Kidney (tissue), 22 donors: ENCODE results near the gene SYNE3. TPM values are rescaled to one million over a fixed set of nuclear protein-coding genes. Genes with fewer than 3 reads are reported as not detected.

Experiments used
- DNase-seq, 5 donors: peaks; one replicate each; pipeline ENCODE4 v3.0.0-alpha.2; 2013 to 2020
- FAIRE-seq: peaks from 2 replicates; lab custom pipeline; 2012; peaks lifted over from hg19 to GRCh38; lab: Jason Lieb, UNC
- H3K27ac ChIP-seq, 2 donors: one replicate each; pipeline ENCODE4 v1.7.0; 2013; ENCODE audit warnings: low read depth in 2 of 2, low read length in 2 of 2, inconsistent platforms in 1 of 2
- H3K27me3 ChIP-seq: one replicate; pipeline ENCODE4 v1.7.1; 2013; ENCODE audit warnings: low read length, inconsistent platforms; ENCODE audit not compliant: control insufficient read depth, insufficient read depth
- H3K36me3 ChIP-seq, 3 donors: one replicate each; pipeline versions ENCODE4 v1.7.0 to v1.7.1; 2013; ENCODE audit warnings: low read length in 3 of 3, control low read depth in 1 of 3, inconsistent platforms in 1 of 3; ENCODE audit not compliant: insufficient read depth in 3 of 3, control insufficient read depth in 2 of 3
- H3K4me1 ChIP-seq, 3 donors: one replicate each; pipeline versions ENCODE4 v1.7.0 to v1.7.1; 2013; ENCODE audit warnings: low read length in 3 of 3, inconsistent platforms in 1 of 3, low read depth in 1 of 3; ENCODE audit not compliant: control insufficient read depth in 2 of 3, insufficient read depth in 2 of 3
- H3K4me3 ChIP-seq, 3 donors: one replicate each; pipeline versions ENCODE4 v1.7.0 to v1.8.1; 2013; ENCODE audit warnings: low read length in 3 of 3, control low read depth in 1 of 3, inconsistent platforms in 1 of 3
- H3K9ac ChIP-seq, 3 donors: one replicate each; pipeline versions ENCODE4 v1.7.0 to v1.7.1; 2013; ENCODE audit warnings: low read length in 3 of 3, control low read depth in 1 of 3, inconsistent platforms in 1 of 3
- H3K9me3 ChIP-seq, 3 donors: one replicate each; pipeline versions ENCODE4 v1.7.0 to v1.7.1; 2013; ENCODE audit warnings: low read length in 3 of 3, control low read depth in 1 of 3, inconsistent platforms in 1 of 3; ENCODE audit not compliant: control insufficient read depth in 2 of 3, insufficient read depth in 1 of 3
- CTCF ChIP-seq: IDR thresholded peaks from 3 replicates; pipeline ENCODE4 v1.5.1; 2012; ENCODE audit warnings: mild to moderate bottlenecking, moderate library complexity, borderline replicate concordance; ENCODE audit not compliant: insufficient read depth; ENCODE audit errors: extremely low read depth
- intact Hi-C: fragments of 100-400 bp; cut with DNase I; formaldehyde crosslinking; loops from one replicate; pipeline ENCODE4 v1.11.1; 2022
- long read RNA-seq, 10 donors: library from polyadenylated mRNA in 1 of 10; unstranded in 1 of 10; transcript quantifications; one replicate each; pipeline ENCODE4 v2.0.0 and lab custom pipeline, GENCODE V29; 2021 to 2026
- polyA plus RNA-seq: library from polyadenylated mRNA; stranded (reverse); fragments of 350-450 nt; fragmentation: Illumina TruSeq; extraction: RNeasy Lipid Tissue Mini Kit (QIAGEN cat#74804); gene quantifications from one replicate; pipeline ENCODE4 v1.2.3, GENCODE V29; 2014; ENCODE audit warnings: low read depth, low replicate concordance; ENCODE audit not compliant: insufficient read depth
- total RNA-seq: library from RNA; stranded (reverse); fragmentation: NEBNext Ultra II Directional; extraction: Animal tissue kit (Norgen Biotek cat#: 25700); gene quantifications from one replicate; pipeline ENCODE4 v1.2.1, GENCODE V29; 2021
- donor health status: control.
- donor health status: control.
- donor health status: control.
- donor health status: control.
- donor health status: control.
- donor health status: DM: yes; HTN: yes; CAD: no.
- donor health status: Normal renal cell carcinoma (clear cell type).

The SYNE3 gene
- total RNA-seq (18.5 TPM), polyA plus RNA-seq (0.54 TPM)
- long read RNA-seq, donor 1, result 0 reads
- long read RNA-seq, donor 2, result 0 reads
- long read RNA-seq, donor 3, result 0 reads
- long read RNA-seq, donor 4, result 0 reads
- long read RNA-seq, donor 5, result 0 reads
- long read RNA-seq, donor 6, result 0 reads
- long read RNA-seq, donor 7, partial matches to known transcripts, result 1 of 3 reads
- long read RNA-seq, donor 7, other reads (novel, unspliced or antisense), result 2 of 3 reads
- long read RNA-seq, donor 8, result 0 reads
- long read RNA-seq, donor 9, result 0 reads
- long read RNA-seq, donor 10, result 0 reads

GRCh38 chr14:95516554-95517181, at the start of gene SYNE3:
Gene SYNE3, minus strand, starts transcription at chr14:95516650. Its CDS starts 40,829 bp downstream, at chr14:95475821.
- Histone ChIP-seq H3K36me3 (no peaks in the 10 kb centered on the region), H3K27ac (peak within 1 kb of the TSS; percentile 32 to 54), H3K4me3 (peak within 1 kb of the TSS; percentile 24 to 73 (median 71)), H3K9me3 (no peaks in the 10 kb centered on the region), H3K9ac (peak within 1 kb of the TSS in 2 of 3 donors; percentile 4 to 19), H3K4me1 (peaks cover 0 to 19% (median 3%) of the 10 kb centered on the region in 3 donors), H3K27me3 (peaks cover 3% of the 10 kb centered on the region)
- no peak for TF ChIP-seq CTCF
- FAIRE-seq, result no peak
- peak in 4 of 5 donors; percentile 26 to 82 (median 64) for DNase-seq
- intact Hi-C loops, result no loop called here

GRCh38 chr14:95564060-95564459, 47.6 kb upstream of the SYNE3 start:
- Histone ChIP-seq H3K4me3 (no peak overlapping the region), H3K27ac (no peak overlapping the region), H3K4me1 (peaks cover 0 to 3% (median 0%) of the 10 kb centered on the region in 3 donors), H3K9me3 (no peaks in the 10 kb centered on the region), H3K27me3 (no peaks in the 10 kb centered on the region), H3K36me3 (no peaks in the 10 kb centered on the region), H3K9ac (no peak overlapping the region)
- intact Hi-C loops, result loop anchor here (5.0 kb wide), 1 partner anchor 428 kb away; no protein-coding TSS in a partner anchor
- FAIRE-seq (no peak), DNase-seq (no peak)
- TF ChIP-seq CTCF, result no peak

GRCh38 chr14:95562892-95563685, 46.6 kb upstream of the SYNE3 start:
- H3K9me3 ChIP-seq, result no peaks in the 10 kb centered on the region
- H3K4me3 ChIP-seq, result peak overlapping the region in 1 of 3 donors; percentile 56
- DNase-seq (peak in 3 of 5 donors; percentile 36 to 73 (median 48)), FAIRE-seq (no peak)
- no peaks in the 10 kb centered on the region for H3K27me3 ChIP-seq
- H3K9ac ChIP-seq, result no peak overlapping the region
- H3K4me1 ChIP-seq, result peaks cover 0 to 3% (median 0%) of the 10 kb centered on the region in 3 donors
- no peak for TF ChIP-seq CTCF
- intact Hi-C loops, result loop anchor here (5.0 kb wide), 1 partner anchor 429 kb away; no protein-coding TSS in a partner anchor
- no peaks in the 10 kb centered on the region for H3K36me3 ChIP-seq
- H3K27ac ChIP-seq, result no peak overlapping the region
